Loucy (cell line): ENCODE data around the gene IVNS1ABP.

Experiments
- H2AFZ ChIP-seq: fragments of 200-600 bp; sonication (generic); 2 replicates; pipeline ENCODE4 v1.6.0; 2016; ENCODE audit warnings: antibody characterized with exemption, mild to moderate bottlenecking, low read length, moderate library complexity
- H3F3A ChIP-seq: fragments of 200-600 bp; 2 replicates; pipeline ENCODE4 v1.6.0; 2016; ENCODE audit warnings: antibody characterized with exemption, low read depth, mild to moderate bottlenecking
- H3K27me3 ChIP-seq: fragments of 200-600 bp; sonication (generic); 2 replicates; pipeline ENCODE4 v1.6.1; 2014; ENCODE audit warnings: low read length, mild to moderate bottlenecking; ENCODE audit not compliant: insufficient read depth, poor library complexity, severe bottlenecking
- H3K36me3 ChIP-seq: fragments of 200-600 bp; sonication (generic); 2 replicates; pipeline ENCODE4 v1.6.1; 2016; ENCODE audit warnings: low read length; ENCODE audit not compliant: insufficient read depth
- H3K4me1 ChIP-seq: fragments of 200-600 bp; sonication (generic); 2 replicates; pipeline ENCODE4 v1.5.1; 2014; ENCODE audit warnings: low read length, mild to moderate bottlenecking; ENCODE audit not compliant: insufficient read depth, poor library complexity, severe bottlenecking
- H3K4me2 ChIP-seq: fragments of 200-600 bp; sonication (generic); 2 replicates; pipeline ENCODE4 v1.6.0; 2014; ENCODE audit warnings: antibody characterized with exemption, low read length, low read depth, mild to moderate bottlenecking; ENCODE audit not compliant: poor library complexity, severe bottlenecking
- H3K4me3 ChIP-seq: fragments of 200-600 bp; sonication (generic); 2 replicates; pipeline ENCODE4 v1.5.1; 2014; ENCODE audit warnings: low read length, mild to moderate bottlenecking, mixed read lengths; ENCODE audit not compliant: poor library complexity, severe bottlenecking
- H3K79me2 ChIP-seq: fragments of 200-600 bp; sonication (generic); 2 replicates; pipeline ENCODE4 v1.6.1; 2014; ENCODE audit warnings: low read length; ENCODE audit not compliant: insufficient read depth
- H3K9ac ChIP-seq: fragments of 200-600 bp; sonication (generic); 2 replicates; pipeline ENCODE4 v1.6.0; 2014; ENCODE audit warnings: mild to moderate bottlenecking, low read depth, low read length, moderate library complexity; ENCODE audit not compliant: poor library complexity, severe bottlenecking
- H3K9me2 ChIP-seq: fragments of 200-600 bp; sonication (generic); replicated peaks from 2 replicates; pipeline ENCODE4 v1.6.1; 2016; ENCODE audit warnings: low read depth, low read length, mixed read lengths
- H3K9me3 ChIP-seq: fragments of 200-600 bp; sonication (generic); 2 replicates; pipeline ENCODE4 v1.6.1; 2014; ENCODE audit warnings: mild to moderate bottlenecking, antibody characterized with exemption, low read length, low read depth; ENCODE audit not compliant: insufficient read depth
- H4K20me1 ChIP-seq: fragments of 200-600 bp; sonication (generic); 2 replicates; pipeline ENCODE4 v1.6.0; 2014; ENCODE audit warnings: antibody characterized with exemption, low read length, mild to moderate bottlenecking; ENCODE audit not compliant: insufficient read depth, poor library complexity, severe bottlenecking
- CTCF ChIP-seq: fragments of 200-600 bp; sonication (generic); conservative IDR thresholded peaks from 2 replicates; pipeline ENCODE4 v1.5.1; 2014; ENCODE audit warnings: mild to moderate bottlenecking, antibody characterized with exemption, low read length
- EZH2phosphoT487 ChIP-seq: fragments of 200-600 bp; IDR thresholded peaks from 2 replicates; pipeline ENCODE4 v1.6.1; 2018; ENCODE audit warnings: antibody characterized with exemption, mild to moderate bottlenecking, moderate library complexity, borderline replicate concordance

IVNS1ABP gene

GRCh38 chr1:185338719-185339622 is 21.9 kb upstream of the IVNS1ABP start:
- peak overlapping the region; percentile 79 for H3K4me2 ChIP-seq
- H3K36me3 ChIP-seq: no peaks in the 10 kb centered on the region
- H3K9me3 ChIP-seq: no peaks in the 10 kb centered on the region
- no peaks in the 10 kb centered on the region for H3K27me3 ChIP-seq
- H4K20me1 ChIP-seq: no peaks in the 10 kb centered on the region
- H3K4me3 ChIP-seq: peak overlapping the region; percentile 65
- H3F3A ChIP-seq: no peaks in the 10 kb centered on the region
- no peak overlapping the region for H3K9ac ChIP-seq
- no peaks in the 10 kb centered on the region for H3K79me2 ChIP-seq
- H3K4me1 ChIP-seq: peaks cover 42% of the 10 kb centered on the region
- H2AFZ ChIP-seq: no peak overlapping the region
- H3K9me2 ChIP-seq: no peaks in the 10 kb centered on the region
- TF ChIP-seq CTCF: no peak
- TF ChIP-seq EZH2phosphoT487: no peak

DNA sequence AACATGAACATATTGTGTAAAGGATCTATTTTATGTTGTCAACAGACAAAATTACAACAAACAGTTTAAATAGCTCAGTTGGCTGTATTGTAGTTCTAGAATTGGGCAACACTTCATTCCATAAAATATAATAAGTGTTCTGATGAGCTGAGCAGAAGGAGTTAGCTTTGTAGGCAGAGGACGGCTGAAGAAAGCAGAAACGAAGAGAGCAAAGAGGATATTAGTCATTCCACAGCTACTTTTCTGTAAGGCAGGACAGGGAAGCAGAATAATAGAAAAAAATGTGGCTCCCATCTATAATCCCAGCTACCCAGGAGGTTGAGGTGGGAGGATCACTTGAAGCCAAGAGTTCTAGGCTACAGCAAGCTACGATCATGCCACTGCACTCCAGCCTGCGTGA is 20.2 kb upstream of the IVNS1ABP start:
- TF ChIP-seq CTCF: no peak
- TF ChIP-seq EZH2phosphoT487: no peak
- Histone ChIP-seq H2AFZ (no peak overlapping the region), H3K9me2 (no peaks in the 10 kb centered on the region), H3K27me3 (no peaks in the 10 kb centered on the region), H3K9ac (no peak overlapping the region), H3K79me2 (no peaks in the 10 kb centered on the region), H3K4me3 (no peak overlapping the region), H4K20me1 (no peaks in the 10 kb centered on the region), H3K9me3 (no peaks in the 10 kb centered on the region), H3K4me1 (peaks cover 40% of the 10 kb centered on the region), H3F3A (no peaks in the 10 kb centered on the region), H3K4me2 (no peak overlapping the region), H3K36me3 (no peaks in the 10 kb centered on the region)

DNA sequence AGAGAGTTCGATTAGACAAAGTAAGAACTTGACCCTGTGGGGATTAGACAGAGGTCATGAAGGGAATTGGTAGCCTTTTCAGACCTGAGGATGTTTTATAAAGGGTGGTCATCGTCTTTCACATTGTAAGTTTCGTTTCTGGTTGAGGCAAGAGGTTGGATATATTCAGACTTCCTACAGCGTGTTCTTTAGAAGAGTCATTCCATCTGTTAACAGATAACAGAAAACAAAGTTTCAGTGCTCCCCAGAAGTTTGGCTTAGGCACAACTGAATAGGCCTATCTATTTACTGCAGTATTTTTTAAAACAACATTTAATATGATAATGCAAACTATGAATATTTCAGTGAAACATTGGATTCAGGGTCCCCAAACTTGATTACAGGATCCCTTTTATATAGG is 17.1 kb upstream of the IVNS1ABP start:
- Histone ChIP-seq H3K4me3 (no peak overlapping the region), H3K4me1 (peaks cover 26% of the 10 kb centered on the region)
- no peak for TF ChIP-seq CTCF
- TF ChIP-seq EZH2phosphoT487: no peak

More for the DNA sequence above, 17.1 kb upstream of the IVNS1ABP start:
- Histone ChIP-seq H3K27me3 (no peaks in the 10 kb centered on the region), H3K4me2 (no peak overlapping the region), H3F3A (no peaks in the 10 kb centered on the region), H3K9me3 (no peaks in the 10 kb centered on the region), H3K9me2 (no peaks in the 10 kb centered on the region), H2AFZ (no peak overlapping the region), H3K9ac (no peak overlapping the region), H4K20me1 (no peaks in the 10 kb centered on the region), H3K36me3 (no peaks in the 10 kb centered on the region), H3K79me2 (no peaks in the 10 kb centered on the region)
